ENCODE measurements around the gene BPIFB3. TPM values are rescaled to one million over a fixed set of nuclear protein-coding genes. Genes with fewer than 3 reads are reported as not detected.

BPIFB3 gene
- total RNA-seq, 1 experiment from 2014 or later = not detected

GRCh38 chr20:33021879-33022278 lies 31.8 kb upstream of the BPIFB3 start:
- TF ChIP-seq, protein P1, sequence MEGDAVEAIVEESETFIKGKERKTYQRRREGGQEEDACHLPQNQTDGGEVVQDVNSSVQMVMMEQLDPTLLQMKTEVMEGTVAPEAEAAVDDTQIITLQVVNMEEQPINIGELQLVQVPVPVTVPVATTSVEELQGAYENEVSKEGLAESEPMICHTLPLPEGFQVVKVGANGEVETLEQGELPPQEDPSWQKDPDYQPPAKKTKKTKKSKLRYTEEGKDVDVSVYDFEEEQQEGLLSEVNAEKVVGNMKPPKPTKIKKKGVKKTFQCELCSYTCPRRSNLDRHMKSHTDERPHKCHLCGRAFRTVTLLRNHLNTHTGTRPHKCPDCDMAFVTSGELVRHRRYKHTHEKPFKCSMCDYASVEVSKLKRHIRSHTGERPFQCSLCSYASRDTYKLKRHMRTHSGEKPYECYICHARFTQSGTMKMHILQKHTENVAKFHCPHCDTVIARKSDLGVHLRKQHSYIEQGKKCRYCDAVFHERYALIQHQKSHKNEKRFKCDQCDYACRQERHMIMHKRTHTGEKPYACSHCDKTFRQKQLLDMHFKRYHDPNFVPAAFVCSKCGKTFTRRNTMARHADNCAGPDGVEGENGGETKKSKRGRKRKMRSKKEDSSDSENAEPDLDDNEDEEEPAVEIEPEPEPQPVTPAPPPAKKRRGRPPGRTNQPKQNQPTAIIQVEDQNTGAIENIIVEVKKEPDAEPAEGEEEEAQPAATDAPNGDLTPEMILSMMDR (conservative IDR thresholded peaks at IDR 0.05; ENCODE audit: low read depth, low read length) = no peak
- BruUV-seq (replicated peaks) = no TSS peak
- no peaks in the 10 kb centered on the region for H3K4me1 ChIP-seq (ENCODE audit: insufficient read depth, low read length, poor library complexity, severe bottlenecking)
- no peak for DNase-seq (ENCODE audit: low spot score)
- ChIA-PET CTCF (no interaction called here), POLR2A (ENCODE audit: low non-redundant PET) (no interaction called here)
- intact Hi-C loops (cut with micrococcal nuclease; ENCODE audit: unreplicated experiment) = no loop called here
- H3K9me3 ChIP-seq (ENCODE audit: low read depth, low read length, poor library complexity, severe bottlenecking) = no peaks in the 10 kb centered on the region
- no peak overlapping the region for H3K27ac ChIP-seq (ENCODE audit: low read depth, low read length, poor library complexity, severe bottlenecking)
- H3K4me3 ChIP-seq (ENCODE audit: low read depth, low read length, poor library complexity, severe bottlenecking) = no peak overlapping the region
- peaks cover 8% of the 10 kb centered on the region for H3K27me3 ChIP-seq (replicated peaks; ENCODE audit: insufficient read depth, low read depth, low read length, poor library complexity)
- H3K36me3 ChIP-seq (ENCODE audit: insufficient read depth, low read length, poor library complexity, severe bottlenecking) = no peaks in the 10 kb centered on the region

GRCh38 chr20:33022289-33022688 lies 31.4 kb upstream of the BPIFB3 start:
- POLR2A ChIA-PET (ENCODE audit: low non-redundant PET) = no interaction called here
- DNase-seq (ENCODE audit: low spot score) = no peak
- CTCF ChIA-PET = no interaction called here
- no TSS peak for BruUV-seq (replicated peaks)
- H3K4me1 ChIP-seq (ENCODE audit: insufficient read depth, low read length, poor library complexity, severe bottlenecking) = no peaks in the 10 kb centered on the region
- no peak overlapping the region for H3K27ac ChIP-seq (ENCODE audit: low read depth, low read length, poor library complexity, severe bottlenecking)
- no peak for TF ChIP-seq EZH2 (IDR thresholded peaks at IDR 0.05; ENCODE audit: borderline replicate concordance, low read depth, low read length, poor library complexity, severe bottlenecking)
- TF ChIP-seq, protein P1 (conservative IDR thresholded peaks at IDR 0.05; ENCODE audit: low read depth, low read length) = no peak
- intact Hi-C loops (cut with micrococcal nuclease; ENCODE audit: unreplicated experiment) = no loop called here
- no peak overlapping the region for H3K4me3 ChIP-seq (ENCODE audit: low read depth, low read length, poor library complexity, severe bottlenecking)
- H3K36me3 ChIP-seq (ENCODE audit: insufficient read depth, low read length, poor library complexity, severe bottlenecking) = no peaks in the 10 kb centered on the region
- no peaks in the 10 kb centered on the region for H3K9me3 ChIP-seq (ENCODE audit: low read depth, low read length, poor library complexity, severe bottlenecking)
- peaks cover 4% of the 10 kb centered on the region for H3K27me3 ChIP-seq (replicated peaks; ENCODE audit: insufficient read depth, low read depth, low read length, poor library complexity)

GRCh38 chr20:33022694-33023438 lies 30.8 kb upstream of the BPIFB3 start:
- Histone ChIP-seq H3K27ac (ENCODE audit: low read depth, low read length, poor library complexity, severe bottlenecking) (no peak overlapping the region), H3K9me3 (ENCODE audit: low read depth, low read length, poor library complexity, severe bottlenecking) (no peaks in the 10 kb centered on the region), H3K4me3 (ENCODE audit: low read depth, low read length, poor library complexity, severe bottlenecking) (no peak overlapping the region), H3K4me1 (ENCODE audit: insufficient read depth, low read length, poor library complexity, severe bottlenecking) (no peaks in the 10 kb centered on the region), H3K27me3 (replicated peaks; ENCODE audit: insufficient read depth, low read depth, low read length, poor library complexity) (no peaks in the 10 kb centered on the region), H3K36me3 (ENCODE audit: insufficient read depth, low read length, poor library complexity, severe bottlenecking) (no peaks in the 10 kb centered on the region)
- intact Hi-C loops (cut with micrococcal nuclease; ENCODE audit: unreplicated experiment) = no loop called here
- TF ChIP-seq, protein P1 (conservative IDR thresholded peaks at IDR 0.05; ENCODE audit: low read depth, low read length) = no peak
- no peak for TF ChIP-seq EZH2 (IDR thresholded peaks at IDR 0.05; ENCODE audit: borderline replicate concordance, low read depth, low read length, poor library complexity, severe bottlenecking)
- ChIA-PET CTCF (no interaction called here), POLR2A (ENCODE audit: low non-redundant PET) (no interaction called here)
- DNase-seq (ENCODE audit: low spot score) = no peak
- BruUV-seq (replicated peaks) = no TSS peak

All from A673 (cell line).